Osteoblast (primary cell): Measurements from ENCODE around the gene PRMT2. TPM values are rescaled to one million over a fixed set of nuclear protein-coding genes. Genes with fewer than 3 reads are reported as not detected.

Source experiments
- DNase-seq: peaks from one replicate; pipeline ENCODE4 v3.0.0; 2011; ENCODE audit warnings: low spot score, mixed read lengths; ENCODE audit not compliant: insufficient read length; ENCODE audit errors: missing footprints
- H2AFZ ChIP-seq: 2 replicates; pipeline ENCODE4 v1.6.0; 2011; ENCODE audit warnings: mild to moderate bottlenecking, low read length
- H3K27ac ChIP-seq: 2 replicates; pipeline ENCODE4 v1.5.1; 2011; ENCODE audit warnings: mild to moderate bottlenecking, low read depth, low read length, moderate library complexity
- H3K27me3 ChIP-seq: 2 replicates; pipeline ENCODE4 v1.6.0; 2012; ENCODE audit warnings: mild to moderate bottlenecking, control low read depth, inconsistent platforms, low read length, moderate library complexity; ENCODE audit not compliant: insufficient read depth
- H3K36me3 ChIP-seq: 2 replicates; pipeline ENCODE4 v1.5.1; 2011; ENCODE audit warnings: mild to moderate bottlenecking, low read length, control low read depth, moderate library complexity; ENCODE audit not compliant: insufficient read depth
- H3K4me1 ChIP-seq: 2 replicates; pipeline ENCODE4 v1.5.1; 2011; ENCODE audit warnings: mild to moderate bottlenecking, low read length, control low read depth, moderate library complexity; ENCODE audit not compliant: insufficient read depth
- H3K4me2 ChIP-seq: 2 replicates; pipeline ENCODE4 v1.6.0; 2011; ENCODE audit warnings: mild to moderate bottlenecking, low read length; ENCODE audit not compliant: insufficient read depth
- H3K4me3 ChIP-seq: fragments of 200-600 bp; sonication (generic); 3 replicates; pipeline ENCODE4 v1.5.1; 2012; ENCODE audit warnings: mild to moderate bottlenecking, low read length, inconsistent platforms; ENCODE audit not compliant: insufficient read depth
- H3K79me2 ChIP-seq: 2 replicates; pipeline ENCODE4 v1.6.0; 2012; ENCODE audit warnings: mild to moderate bottlenecking, low read length, control low read depth, inconsistent platforms; ENCODE audit not compliant: insufficient read depth
- H3K9me3 ChIP-seq: 2 replicates; pipeline ENCODE4 v1.5.1; 2011; ENCODE audit warnings: low read depth, low read length, control low read depth
- H4K20me1 ChIP-seq: 2 replicates; pipeline ENCODE4 v1.6.0; 2012; ENCODE audit warnings: mild to moderate bottlenecking, low read length, control low read depth; ENCODE audit not compliant: insufficient read depth
- CTCF ChIP-seq: IDR thresholded peaks from 2 replicates; pipeline ENCODE4 v1.5.1; 2011; ENCODE audit warnings: mild to moderate bottlenecking, low read depth, low read length, moderate library complexity; ENCODE audit errors: extremely low read depth
- total RNA-seq: library from RNA; depleted of rRNA; stranded (reverse); fragments of >200 nt; gene quantifications from 2 replicates; pipeline ENCODE4 v1.2.3, GENCODE V29; 2012

PRMT2 gene
- total RNA-seq, 1 donor, result 134 TPM

- peaks cover 54% of the 10 kb centered on the region for H4K20me1 ChIP-seq
- H3K9me3 ChIP-seq, result no peaks in the 10 kb centered on the region
- no peak for TF ChIP-seq CTCF
- H3K79me2 ChIP-seq, result peaks cover 73% of the 10 kb centered on the region
- no peak overlapping the region for H3K4me3 ChIP-seq
- no peaks in the 10 kb centered on the region for H3K27me3 ChIP-seq
- H3K27ac ChIP-seq, result no peak overlapping the region
- peaks cover 61% of the 10 kb centered on the region for H3K36me3 ChIP-seq
- no peak overlapping the region for H2AFZ ChIP-seq
- no peak overlapping the region for H3K4me2 ChIP-seq
- H3K4me1 ChIP-seq, result peaks cover 25% of the 10 kb centered on the region
- no peak for DNase-seq
Observed at GRCh38 chr21:46641656-46642055, 6.2 kb downstream of the PRMT2 start.

- peaks cover 70% of the 10 kb centered on the region for H3K79me2 ChIP-seq
- no peak for TF ChIP-seq CTCF
- H3K4me2 ChIP-seq, result no peak overlapping the region
Observed at GRCh38 chr21:46643379-46644177, 8.1 kb downstream of the PRMT2 start.

GRCh38 chr21:46645840-46646239 lies 10.4 kb downstream of the PRMT2 start:
- H3K4me2 ChIP-seq, result no peak overlapping the region
- no peak overlapping the region for H3K4me3 ChIP-seq
- H3K4me1 ChIP-seq, result peaks cover 3% of the 10 kb centered on the region
- no peak for DNase-seq
- H3K79me2 ChIP-seq, result peaks cover 72% of the 10 kb centered on the region
- H3K36me3 ChIP-seq, result peaks cover 95% of the 10 kb centered on the region
- H4K20me1 ChIP-seq, result peaks cover 47% of the 10 kb centered on the region
- no peak overlapping the region for H3K27ac ChIP-seq
- H3K9me3 ChIP-seq, result no peaks in the 10 kb centered on the region
- no peak overlapping the region for H2AFZ ChIP-seq
- H3K27me3 ChIP-seq, result no peaks in the 10 kb centered on the region
- no peak for TF ChIP-seq CTCF

More at GRCh38 chr21:46643379-46644177, 8.1 kb downstream of the PRMT2 start:
- Histone ChIP-seq H3K27me3 (no peaks in the 10 kb centered on the region), H3K27ac (no peak overlapping the region), H3K9me3 (no peaks in the 10 kb centered on the region), H3K4me1 (peaks cover 6% of the 10 kb centered on the region), H3K36me3 (peaks cover 74% of the 10 kb centered on the region), H3K4me3 (no peak overlapping the region), H4K20me1 (peaks cover 44% of the 10 kb centered on the region), H2AFZ (no peak overlapping the region)
- DNase-seq, result no peak

- TF ChIP-seq CTCF, result no peak
- Histone ChIP-seq H3K4me2 (no peak overlapping the region), H3K9me3 (no peaks in the 10 kb centered on the region), H3K4me3 (no peak overlapping the region), H3K4me1 (peaks cover 3% of the 10 kb centered on the region), H3K36me3 (peaks cover 93% of the 10 kb centered on the region), H3K27me3 (no peaks in the 10 kb centered on the region), H3K27ac (no peak overlapping the region), H2AFZ (no peak overlapping the region), H3K79me2 (peaks cover 72% of the 10 kb centered on the region), H4K20me1 (peaks cover 45% of the 10 kb centered on the region)
- no peak for DNase-seq
Observed at GRCh38 chr21:46646541-46647154, 11.2 kb downstream of the PRMT2 start.
